T-cell (primary cell): Measurements from ENCODE around the gene OTX1. TPM values are rescaled to one million over a fixed set of nuclear protein-coding genes. Genes with fewer than 3 reads are reported as not detected.

Source experiments
- ATAC-seq, 4 experiments: fragments of 200-7000 bp in 3 of 4; fragments of 150-1000 bp in 1 of 4; cut with Tn5 transposase; replicated peaks in 1 of 4; 1 replicate in 3 of 4; 2 replicates in 1 of 4; pipeline ENCODE4 v1.10.0; 2021; ENCODE audit warnings: moderate library complexity in 3 of 4, mild to moderate bottlenecking in 2 of 4, moderate number of reproducible peaks in 1 of 4
- CTCF ChIA-PET, 2 donors: fragments of 300-600 bp; sonication (Branson Sonifier 250); formaldehyde crosslinking; loops; one replicate each; lab custom pipeline; 2022; ENCODE audit warnings: antibody characterized with exemption in 2 of 2; lab: Charles Lee
- POLR2A ChIA-PET, 2 donors: fragments of 300-600 bp; sonication (Branson Sonifier 250); formaldehyde crosslinking; loops; one replicate each; lab custom pipeline; 2022; ENCODE audit warnings: antibody characterized with exemption in 2 of 2; lab: Charles Lee
- DNase-seq, 35 experiments: peaks; one replicate each; pipeline versions ENCODE4 v3.0.0 to v3.0.0-alpha.2; 2013 to 2023
- H3K27ac ChIP-seq: one replicate; pipeline ENCODE4 v1.5.1; 2013; ENCODE audit warnings: low read length
- H3K27me3 ChIP-seq, 2 experiments: replicated peaks in 1 of 2; 1 replicate in 1 of 2; 2 replicates in 1 of 2; pipeline versions ENCODE4 v1.6.1 to v1.7.0; 2013; ENCODE audit warnings: low read length in 1 of 2, mixed read lengths in 1 of 2; ENCODE audit not compliant: control insufficient read depth in 2 of 2, insufficient read depth in 2 of 2; ENCODE audit errors: extremely low read depth in 1 of 2
- H3K36me3 ChIP-seq, 2 donors: 1 replicate in 1 of 2; 2 replicates in 1 of 2; pipeline versions ENCODE4 v1.6.1 to v1.7.0; 2013; ENCODE audit warnings: low read length in 1 of 2; ENCODE audit not compliant: control insufficient read depth in 2 of 2, insufficient read depth in 1 of 2; ENCODE audit errors: extremely low read depth in 1 of 2
- H3K4me1 ChIP-seq, 2 experiments: 1 replicate in 1 of 2; 2 replicates in 1 of 2; pipeline versions ENCODE4 v1.6.1 to v1.7.0; 2013; ENCODE audit warnings: low read length in 2 of 2, mixed read lengths in 1 of 2; ENCODE audit not compliant: insufficient read depth in 2 of 2, control insufficient read depth in 1 of 2; ENCODE audit errors: extremely low read depth in 1 of 2
- H3K4me3 ChIP-seq, 2 donors: 1 replicate in 1 of 2; 2 replicates in 1 of 2; pipeline versions ENCODE4 v1.5.1 to v1.7.0; 2013; ENCODE audit warnings: mild to moderate bottlenecking in 2 of 2, low read length in 1 of 2, moderate library complexity in 1 of 2; ENCODE audit not compliant: control insufficient read depth in 1 of 2; ENCODE audit errors: extremely low read depth in 1 of 2
- H3K9me3 ChIP-seq: 2 replicates; pipeline ENCODE4 v1.7.0; 2013
- H3K27ac Mint-ChIP-seq, 2 donors: one replicate each; pipeline ENCODE4 v1.8.0; 2020 to 2021; ENCODE audit warnings: mild to moderate bottlenecking in 2 of 2, mixed read lengths in 2 of 2
- H3K27me3 Mint-ChIP-seq, 2 donors: one replicate each; pipeline ENCODE4 v1.8.0; 2021 to 2022; ENCODE audit warnings: mixed read lengths in 2 of 2
- H3K36me3 Mint-ChIP-seq: one replicate; pipeline ENCODE4 v1.8.0; 2021; ENCODE audit warnings: mixed read lengths
- H3K4me1 Mint-ChIP-seq, 3 donors: one replicate each; pipeline ENCODE4 v1.8.0; 2020 to 2022; ENCODE audit warnings: mixed read lengths in 3 of 3, mild to moderate bottlenecking in 1 of 3
- H3K4me3 Mint-ChIP-seq, 3 donors: one replicate each; pipeline ENCODE4 v1.8.0; 2020 to 2022; ENCODE audit warnings: mild to moderate bottlenecking in 3 of 3, mixed read lengths in 3 of 3, moderate library complexity in 3 of 3
- H3K9me3 Mint-ChIP-seq, 3 donors: one replicate each; pipeline ENCODE4 v1.8.0; 2020 to 2022; ENCODE audit warnings: mixed read lengths in 3 of 3
- WGBS: methylation state at CpG from one replicate; pipeline ENCODE4 v1.1.5; 2013; ENCODE audit warnings: missing lambda C conversion rate; ENCODE audit not compliant: insufficient coverage; 5-methylcytosine and 5-hydroxymethylcytosine counted together
- total RNA-seq, 35 experiments: library from RNA in 6 of 35; stranded (reverse) in 6 of 35; fragments of 120-200 nt in 1 of 35; gene quantifications; one replicate each; pipeline versions ENCODE4 v1.2.1 to v1.2.4 and lab custom pipeline; 2013 to 2026

OTX1 gene
- total RNA-seq, 5 donors from 2014 or later (not counting 1 experiment from before 2014, with no cell fraction given) = not detected

GRCh38 chr2:63078852-63079606, 28.4 kb downstream of the OTX1 start:
- Mint-ChIP-seq H3K27me3 (peaks cover 15 to 33% of the 10 kb centered on the region in 2 donors), H3K9me3 (peaks cover 0 to 2% (median 0%) of the 10 kb centered on the region in 3 donors), H3K4me3 (no peak overlapping the region), H3K27ac (no peak overlapping the region), H3K4me1 (no peaks in the 10 kb centered on the region), H3K36me3 (no peaks in the 10 kb centered on the region)
- ChIA-PET POLR2A (no interaction called here), CTCF (no interaction called here)
- Histone ChIP-seq H3K27me3 (no peaks in the 10 kb centered on the region), H3K36me3 (no peaks in the 10 kb centered on the region), H3K9me3 (no peaks in the 10 kb centered on the region), H3K4me1 (no peaks in the 10 kb centered on the region), H3K27ac (no peak overlapping the region), H3K4me3 (no peak overlapping the region)
- no peak for ATAC-seq
- WGBS = no CpG with 5 or more reads among the region's 4 CpGs
- no peak for DNase-seq

DNA sequence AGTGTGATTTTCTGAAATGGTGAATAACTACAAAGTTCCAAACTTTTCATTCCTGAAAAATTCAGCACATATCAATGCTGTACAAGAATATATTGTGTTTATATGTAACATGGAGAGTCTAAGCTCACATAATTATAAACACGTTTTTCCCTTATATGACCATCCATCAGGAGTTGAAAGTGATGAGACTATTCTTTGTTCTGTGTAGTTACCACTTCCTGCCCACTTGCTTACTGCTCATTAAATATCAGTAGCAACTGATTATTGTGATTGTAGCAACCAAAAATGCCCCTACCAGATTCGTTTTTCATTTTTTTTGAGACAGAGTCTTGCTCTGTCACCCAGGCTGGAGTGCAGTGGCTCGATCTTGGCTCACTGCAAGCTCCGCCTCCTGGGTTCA, 30.8 kb downstream of the OTX1 start:
- H3K9me3 Mint-ChIP-seq = peaks cover 0 to 2% (median 0%) of the 10 kb centered on the region in 3 donors
- H3K9me3 ChIP-seq = no peaks in the 10 kb centered on the region
- H3K4me3 Mint-ChIP-seq = no peak overlapping the region
- H3K27me3 Mint-ChIP-seq = peaks cover 25 to 30% of the 10 kb centered on the region in 2 donors
- no peak overlapping the region for H3K27ac Mint-ChIP-seq
- H3K27ac ChIP-seq = no peak overlapping the region
- ChIA-PET POLR2A (no interaction called here), CTCF (no interaction called here)
- no peaks in the 10 kb centered on the region for H3K36me3 Mint-ChIP-seq
- no peaks in the 10 kb centered on the region for H3K36me3 ChIP-seq
- no peak overlapping the region for H3K4me3 ChIP-seq
- WGBS = 67% methylated on average over 3 of the region's 4 CpGs
- no peaks in the 10 kb centered on the region for H3K4me1 ChIP-seq
- DNase-seq = no peak
- ATAC-seq = no peak
- H3K27me3 ChIP-seq = no peaks in the 10 kb centered on the region
- H3K4me1 Mint-ChIP-seq = no peaks in the 10 kb centered on the region

DNA sequence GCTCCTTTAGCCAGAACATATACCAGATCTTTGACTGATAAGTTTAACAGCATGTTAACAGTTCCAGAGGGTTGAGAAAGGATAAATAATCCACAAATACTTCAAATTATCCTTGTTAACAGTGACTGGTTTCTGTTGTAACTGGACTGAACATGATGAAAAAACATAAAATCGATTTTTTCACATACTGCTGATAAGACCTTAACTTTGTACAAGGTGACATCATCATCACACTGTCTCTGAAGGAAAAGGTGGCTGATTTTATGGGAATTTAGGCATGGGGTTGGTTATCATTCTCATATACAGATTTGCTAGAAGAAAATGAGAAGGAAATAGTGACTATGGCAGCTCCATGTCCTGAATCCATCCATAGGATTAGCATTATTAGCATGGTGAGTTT, 36.1 kb downstream of the OTX1 start:
- Mint-ChIP-seq H3K9me3 (no peaks in the 10 kb centered on the region), H3K27me3 (peaks cover 8 to 14% of the 10 kb centered on the region in 2 donors), H3K36me3 (no peaks in the 10 kb centered on the region), H3K4me3 (no peak overlapping the region), H3K27ac (no peak overlapping the region), H3K4me1 (no peaks in the 10 kb centered on the region)
- no peak overlapping the region for H3K4me3 ChIP-seq
- ATAC-seq (no peak), DNase-seq (no peak)
- H3K4me1 ChIP-seq = no peaks in the 10 kb centered on the region
- no peaks in the 10 kb centered on the region for H3K36me3 ChIP-seq
- ChIA-PET CTCF (no interaction called here), POLR2A (no interaction called here)
- H3K27ac ChIP-seq = no peak overlapping the region
- H3K9me3 ChIP-seq = no peaks in the 10 kb centered on the region
- no peaks in the 10 kb centered on the region for H3K27me3 ChIP-seq
- WGBS = no CpG with 5 or more reads among the region's 1 CpG

DNA sequence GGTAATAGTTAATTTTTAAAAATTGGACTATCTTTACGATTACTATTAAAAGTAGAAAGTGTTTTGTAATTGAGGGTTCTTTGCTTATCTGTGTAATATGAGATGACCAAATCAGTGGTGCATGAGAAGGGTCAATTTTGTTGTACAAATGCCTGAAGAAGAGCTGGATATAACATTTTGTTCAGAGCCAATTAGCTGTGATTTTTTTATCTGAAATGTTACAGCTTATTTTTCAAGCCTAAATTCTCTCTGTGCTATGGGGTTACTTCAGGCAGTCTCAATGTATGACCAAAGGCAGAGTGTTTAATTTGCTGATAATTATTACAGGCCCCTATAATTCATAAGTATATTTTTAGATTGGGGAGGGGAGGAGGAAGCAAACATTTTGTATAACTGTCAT, 41.8 kb downstream of the OTX1 start:
- CTCF ChIA-PET = no interaction called here
- POLR2A ChIA-PET = no interaction called here

DNA sequence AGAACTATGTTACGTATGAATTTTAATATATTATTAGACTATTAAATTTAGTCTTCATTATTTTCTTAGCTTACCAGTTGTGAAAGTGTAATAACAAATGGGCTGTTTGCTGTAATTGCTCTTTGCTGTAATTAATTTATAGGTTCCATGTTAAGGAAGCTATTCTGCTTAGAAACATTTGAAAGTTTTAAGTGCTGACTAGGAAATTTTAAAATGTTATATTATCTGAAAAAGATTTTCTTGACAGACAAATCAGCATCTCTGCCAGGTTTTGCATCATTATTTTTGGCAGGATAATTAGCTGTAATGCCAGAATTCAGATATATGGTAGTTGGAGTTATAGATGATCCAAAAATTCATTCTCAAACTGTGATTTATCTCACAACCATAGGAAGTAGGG, 42.2 kb downstream of the OTX1 start:
- Mint-ChIP-seq H3K27me3 (peaks cover 0 to 16% of the 10 kb centered on the region in 2 donors), H3K4me3 (no peak overlapping the region), H3K4me1 (no peaks in the 10 kb centered on the region), H3K9me3 (no peaks in the 10 kb centered on the region), H3K27ac (no peak overlapping the region), H3K36me3 (no peaks in the 10 kb centered on the region)
- WGBS = no CpG with 5 or more reads among the region's 1 CpG
- Histone ChIP-seq H3K4me1 (no peaks in the 10 kb centered on the region), H3K9me3 (no peaks in the 10 kb centered on the region), H3K27me3 (no peaks in the 10 kb centered on the region), H3K36me3 (no peaks in the 10 kb centered on the region), H3K27ac (no peak overlapping the region), H3K4me3 (no peak overlapping the region)
- ChIA-PET CTCF (no interaction called here), POLR2A (no interaction called here)
- DNase-seq = no peak
- no peak for ATAC-seq

More for the DNA sequence above, 41.8 kb downstream of the OTX1 start:
- no CpG with 5 or more reads among the region's 1 CpG for WGBS
- no peak overlapping the region for H3K4me3 ChIP-seq
- H3K4me1 Mint-ChIP-seq = no peaks in the 10 kb centered on the region
- H3K27ac Mint-ChIP-seq = no peak overlapping the region
- ATAC-seq (no peak), DNase-seq (no peak)
- H3K36me3 ChIP-seq = no peaks in the 10 kb centered on the region
- H3K9me3 ChIP-seq = no peaks in the 10 kb centered on the region
- no peaks in the 10 kb centered on the region for H3K27me3 ChIP-seq
- H3K36me3 Mint-ChIP-seq = no peaks in the 10 kb centered on the region
- H3K27me3 Mint-ChIP-seq = peaks cover 0 to 16% of the 10 kb centered on the region in 2 donors
- H3K4me1 ChIP-seq = no peaks in the 10 kb centered on the region
- H3K9me3 Mint-ChIP-seq = no peaks in the 10 kb centered on the region
- H3K27ac ChIP-seq = no peak overlapping the region
- H3K4me3 Mint-ChIP-seq = no peak overlapping the region

GRCh38 chr2:63093502-63093901, 42.9 kb downstream of the OTX1 start:
- no peak for ATAC-seq
- H3K9me3 Mint-ChIP-seq = no peaks in the 10 kb centered on the region
- no peaks in the 10 kb centered on the region for H3K36me3 ChIP-seq
- WGBS = no CpG with 5 or more reads among the region's 1 CpG
- H3K27ac ChIP-seq = no peak overlapping the region
- no peaks in the 10 kb centered on the region for H3K27me3 ChIP-seq
- H3K36me3 Mint-ChIP-seq = no peaks in the 10 kb centered on the region
- CTCF ChIA-PET = no interaction called here
- H3K27me3 Mint-ChIP-seq = peaks cover 0 to 16% of the 10 kb centered on the region in 2 donors
- H3K27ac Mint-ChIP-seq = no peak overlapping the region
- H3K4me1 ChIP-seq = no peaks in the 10 kb centered on the region
- H3K4me3 ChIP-seq = no peak overlapping the region
- POLR2A ChIA-PET = no interaction called here
- H3K4me3 Mint-ChIP-seq = no peak overlapping the region
- no peaks in the 10 kb centered on the region for H3K9me3 ChIP-seq
- H3K4me1 Mint-ChIP-seq = no peaks in the 10 kb centered on the region
- DNase-seq = no peak
